ENCODE measurements around the gene GPBAR1. TPM values are rescaled to one million over a fixed set of nuclear protein-coding genes. Genes with fewer than 3 reads are reported as not detected.

The GPBAR1 gene
- total and polyA plus RNA-seq, 2 of the 8 experiments (the other 6 are each of a cell fraction or from before 2014, with no cell fraction given) = 0.32 to 0.59 TPM

- H4K91ac ChIP-seq (replicated peaks; ENCODE audit: insufficient read length, low read length) = no peak overlapping the region
- H3K4ac ChIP-seq (replicated peaks; ENCODE audit: insufficient read length, low read depth, low read length) = no peak overlapping the region
- H2BK5ac ChIP-seq (ENCODE audit: low read depth, low read length) = no peak overlapping the region
- 94% methylated on average over 13 of the region's 13 CpGs; no CpG with 5 or more reads in 1 of the 2 experiments for WGBS, 2 experiments (ENCODE audit: extremely low coverage in 1 of 2, insufficient coverage in 1 of 2, insufficient read length in 1 of 2, insufficient replicate concordance in 2 of 2, low coverage in 1 of 2, low lambda C conversion rate in 2 of 2, missing lambda C conversion rate in 1 of 2)
- CTCF ChIA-PET (ENCODE audit: partially characterized antibody) = no interaction called here
- no peaks in the 10 kb centered on the region for H3K4me1 ChIP-seq (replicated peaks in 1 of 4; ENCODE audit: control insufficient read depth in 3 of 4, insufficient read depth in 4 of 4, low read length in 3 of 4)
- H2BK20ac ChIP-seq (ENCODE audit: low read length) = no peak overlapping the region
- H3K14ac ChIP-seq (ENCODE audit: insufficient read length) = no peak overlapping the region
- H4K8ac ChIP-seq (ENCODE audit: extremely low read depth, insufficient read depth, low read length) = no peak overlapping the region
- no peak overlapping the region for H4K5ac ChIP-seq (ENCODE audit: insufficient read length, low read depth, low read length)
- H3K23ac ChIP-seq (ENCODE audit: insufficient read length) = no peak overlapping the region
- no peak overlapping the region for H2BK12ac ChIP-seq (ENCODE audit: low read depth, low read length)
- POLR2A ChIA-PET (ENCODE audit: partially characterized antibody) = interaction anchor here (0.7 to 1.0 kb wide), 2 partner anchors 12 to 119 kb away, joined by 3 read pairs; no protein-coding TSS in a partner anchor
- H2BK120ac ChIP-seq (replicated peaks; ENCODE audit: low read depth, low read length) = no peak overlapping the region
- H3K4me2 ChIP-seq (ENCODE audit: insufficient read depth in 1 of 2, low read depth in 2 of 2, low read length in 2 of 2) = no peak overlapping the region
- H2BK15ac ChIP-seq (ENCODE audit: low read length) = no peak overlapping the region
- no peak overlapping the region for H3K9ac ChIP-seq (replicated peaks in 1 of 4; ENCODE audit: extremely low read depth in 1 of 4, low read depth in 3 of 4, low read length in 3 of 4)
- H2AFZ ChIP-seq (ENCODE audit: low read length) = no peak overlapping the region
- FAIRE-seq (no peak), DNase-seq (ENCODE audit: low read depth in 1 of 2, low spot score in 2 of 2) (no peak)
- H3K36me3 ChIP-seq (ENCODE audit: control insufficient read depth in 2 of 4, insufficient read depth in 4 of 4, low read length in 3 of 4) = peaks cover 47 to 95% (median 80%) of the 10 kb centered on the region in 4 experiments
- no peaks in the 10 kb centered on the region for H3K79me1 ChIP-seq (ENCODE audit: low read depth, low read length)
- no peak overlapping the region for H3K18ac ChIP-seq (ENCODE audit: extremely low read depth, low read length)
- H3K79me2 ChIP-seq (ENCODE audit: control insufficient read depth in 1 of 2, insufficient read depth in 2 of 2, low read length in 2 of 2) = no peaks in the 10 kb centered on the region
- no peak overlapping the region for H3K27ac ChIP-seq (ENCODE audit: low read depth, low read length)
- H4K20me1 ChIP-seq (replicated peaks in 1 of 2; ENCODE audit: control insufficient read depth in 1 of 2, insufficient read depth in 2 of 2, low read length in 2 of 2) = peaks cover 0 to 2% of the 10 kb centered on the region in 2 experiments
- no peaks in the 10 kb centered on the region for H3K9me3 ChIP-seq (ENCODE audit: insufficient read depth in 2 of 2, low read depth in 1 of 2, low read length in 1 of 2)
- no peaks in the 10 kb centered on the region for H3K27me3 ChIP-seq (replicated peaks in 1 of 4; ENCODE audit: control insufficient read depth in 3 of 4, extremely low read depth in 1 of 4, insufficient read depth in 3 of 4, low read length in 3 of 4)
- H3K4me3 ChIP-seq (ENCODE audit: extremely low read depth in 1 of 4, insufficient read depth in 2 of 4, low read depth in 3 of 4, low read length in 4 of 4) = no peak overlapping the region
- H3K23me2 ChIP-seq (ENCODE audit: low read depth, low read length) = no peaks in the 10 kb centered on the region
- no peak overlapping the region for H3K56ac ChIP-seq (replicated peaks; ENCODE audit: insufficient read length, low read depth, low read length)
- H2AK5ac ChIP-seq (ENCODE audit: low read depth, low read length) = no peak overlapping the region
- TF ChIP-seq SIRT6 (IDR thresholded peaks at IDR 0.05; ENCODE audit: low read length) (no peak), KDM1A (IDR thresholded peaks at IDR 0.05; ENCODE audit: borderline replicate concordance, low read length) (no peak), MAFK (IDR thresholded peaks at IDR 0.05; ENCODE audit: low read depth, low read length) (no peak), HDAC6 (IDR thresholded peaks at IDR 0.05; ENCODE audit: low read depth, low read length) (no peak), GABPA (IDR thresholded peaks at IDR 0.05; ENCODE audit: borderline replicate concordance, insufficient read depth, low read length) (no peak), RXRA (IDR thresholded peaks at IDR 0.05; ENCODE audit: insufficient read depth, low read depth, low read length) (no peak), RNF2 (IDR thresholded peaks at IDR 0.05; ENCODE audit: borderline replicate concordance, low read depth, low read length, missing control alignments, poor library complexity, severe bottlenecking) (no peak), CHD1 (IDR thresholded peaks at IDR 0.05; ENCODE audit: low read depth, low read length) (no peak), NRF1 (IDR thresholded peaks at IDR 0.05; ENCODE audit: low read depth, low read length) (no peak), SUZ12 (IDR thresholded peaks at IDR 0.05; ENCODE audit: low read length) (no peak), FOSL1 (IDR thresholded peaks at IDR 0.05; ENCODE audit: insufficient read depth, low read depth, low read length) (no peak), TCF12 (IDR thresholded peaks at IDR 0.05; ENCODE audit: low read depth, low read length) (no peak), KDM4A (IDR thresholded peaks at IDR 0.05; ENCODE audit: low read depth, low read length, severe bottlenecking) (no peak), EZH2 (IDR thresholded peaks at IDR 0.05; ENCODE audit: low read depth, low read length, severe bottlenecking) (no peak), BRCA1 (IDR thresholded peaks at IDR 0.05; ENCODE audit: low read depth, low read length) (no peak)
Measured at GRCh38 chr2:218249691-218250090, 11.1 kb upstream of the GPBAR1 start.
